HG02970 (cell line): ENCODE data around the gene TK1.

Source experiments
- ATAC-seq: cut with Tn5 transposase; IDR thresholded peaks from one replicate; pipeline ENCODE4 v1.9.1; 2021; ENCODE audit warnings: mild to moderate bottlenecking, moderate library complexity, moderate number of reproducible peaks; ENCODE audit not compliant: unreplicated experiment, low FRiP score

The TK1 gene

DNA sequence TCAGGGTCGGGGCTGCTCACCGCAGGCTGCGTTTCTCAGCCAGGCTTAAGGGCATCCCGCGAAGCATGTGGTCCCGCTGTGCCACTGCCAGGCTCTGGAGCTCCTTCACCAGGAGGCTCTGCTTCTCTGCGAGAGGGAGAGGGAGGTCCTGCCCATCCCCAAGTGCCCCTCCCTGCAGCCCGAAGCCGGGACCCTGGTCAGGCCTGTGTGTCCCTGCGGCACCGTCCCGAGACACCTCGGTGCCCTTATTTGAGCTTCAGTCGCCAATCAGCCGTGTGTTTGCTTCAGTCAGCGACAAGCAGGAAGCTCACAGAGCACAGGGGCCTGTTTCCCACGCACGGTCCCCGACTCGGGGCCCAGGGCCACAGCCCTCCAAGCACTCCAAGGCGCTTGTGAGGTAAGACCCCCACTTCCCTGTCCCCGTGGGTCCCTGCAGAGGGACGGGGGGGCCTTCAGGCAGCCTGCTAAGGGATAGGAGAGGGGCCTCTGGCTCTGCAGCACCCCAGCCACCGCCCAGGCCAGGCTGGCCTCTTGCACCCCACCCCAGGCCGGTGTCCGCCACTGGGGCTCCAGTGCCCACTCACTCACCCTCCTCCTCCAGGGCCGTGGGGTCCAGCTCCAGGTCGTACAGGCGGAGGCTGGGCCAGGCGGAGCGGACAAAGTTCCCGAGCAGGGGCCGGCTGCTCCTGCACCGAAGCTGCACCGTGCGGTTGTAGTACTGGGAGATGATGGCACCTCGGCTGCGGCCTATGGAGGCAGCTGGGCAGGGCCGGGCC lies 61.5 kb downstream of the TK1 start:
- no peak for ATAC-seq

DNA sequence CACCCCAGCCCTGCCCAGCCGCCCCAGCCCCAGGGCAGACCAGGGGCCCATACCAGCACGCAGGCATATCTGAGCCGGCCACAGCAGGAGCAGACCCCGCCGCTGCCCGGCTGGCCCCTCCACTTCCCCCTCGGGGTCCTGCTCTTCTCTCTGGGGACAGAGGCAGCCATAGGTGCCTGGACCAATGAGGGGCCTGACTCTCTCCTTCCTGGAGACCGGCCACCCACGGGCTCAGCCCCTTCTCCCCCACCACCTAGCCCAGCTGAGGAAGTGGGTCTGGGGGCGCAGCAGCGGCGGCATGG lies 62.1 kb downstream of the TK1 start:
- ATAC-seq = no peak
